IPS-11a (cell line): Measurements from ENCODE around the gene RYR3.

Experiments used
- H3K4me3 ChIP-seq: one replicate; pipeline ENCODE4 v1.5.1; 2013; ENCODE audit warnings: low read depth, low read length, control low read depth

The RYR3 gene

GRCh38 chr15:33310481-33311311 lies at the start of gene RYR3:
Gene RYR3, plus strand, starts transcription at chr15:33310967. Its CDS starts 79 bp downstream, at chr15:33311046.
- H3K4me3 ChIP-seq, result peak within 1 kb of the TSS; percentile 53

DNA sequence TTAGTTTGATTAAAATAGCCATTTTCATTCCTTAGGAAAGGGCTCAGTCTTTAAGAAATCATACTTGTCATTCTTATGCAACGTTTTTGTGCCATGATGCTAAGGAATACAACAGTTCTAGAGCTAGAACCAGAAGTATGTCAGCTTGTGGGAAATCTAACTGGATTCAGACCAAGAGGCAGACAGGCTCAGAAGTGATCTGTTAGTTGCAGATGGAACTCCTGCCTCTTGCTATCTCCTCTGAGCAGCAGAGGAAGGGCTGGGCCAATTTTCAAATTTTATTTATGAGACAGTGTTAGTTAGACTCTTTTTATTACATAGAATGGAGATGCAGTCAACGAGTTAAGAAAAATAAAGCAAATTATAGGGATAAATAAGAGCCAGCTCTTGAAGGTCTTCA lies 48.5 kb upstream of the RYR3 start:
- H3K4me3 ChIP-seq, result no peak overlapping the region

- H3K4me3 ChIP-seq, result no peak overlapping the region
Observed at GRCh38 chr15:33277689-33278088, 33.1 kb upstream of the RYR3 start.

DNA sequence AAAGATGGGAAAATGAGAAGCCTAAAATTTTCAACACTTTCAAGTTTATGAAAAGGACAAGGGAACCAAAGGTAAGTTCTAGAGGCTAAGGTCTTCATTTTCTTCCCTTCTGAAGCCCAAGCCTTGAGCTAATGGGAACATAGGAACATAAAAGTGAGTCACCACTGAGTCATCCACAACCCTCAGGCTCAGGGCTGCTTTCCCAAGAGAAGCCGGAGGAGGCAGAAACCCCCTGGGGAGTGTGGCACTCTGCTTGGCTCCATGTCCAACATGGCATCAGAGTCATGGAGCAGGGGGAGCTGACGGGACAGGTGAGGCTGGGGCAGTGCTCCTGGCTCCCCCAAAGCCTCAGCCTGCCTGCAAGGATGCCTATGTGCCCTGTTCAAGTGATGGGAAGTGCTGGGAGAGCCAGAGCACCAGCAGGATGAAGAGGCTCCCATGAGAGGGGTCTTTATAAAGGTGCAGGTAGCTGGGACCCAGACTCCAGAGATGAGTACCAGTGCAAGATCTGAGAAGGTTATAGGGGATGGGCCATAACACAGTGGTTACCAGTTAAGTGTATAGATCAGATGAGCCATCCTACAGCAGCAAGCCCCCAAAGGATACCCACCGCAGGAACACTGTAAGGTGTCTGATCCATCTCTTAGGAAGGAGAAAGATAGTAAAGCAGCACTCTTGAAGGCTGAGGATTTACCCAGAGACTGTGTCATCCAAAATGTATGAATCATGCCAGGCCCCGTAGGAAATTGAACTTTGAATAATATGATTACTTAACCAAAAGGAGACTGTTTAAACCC lies 31.8 kb upstream of the RYR3 start:
- H3K4me3 ChIP-seq, result no peak overlapping the region

DNA sequence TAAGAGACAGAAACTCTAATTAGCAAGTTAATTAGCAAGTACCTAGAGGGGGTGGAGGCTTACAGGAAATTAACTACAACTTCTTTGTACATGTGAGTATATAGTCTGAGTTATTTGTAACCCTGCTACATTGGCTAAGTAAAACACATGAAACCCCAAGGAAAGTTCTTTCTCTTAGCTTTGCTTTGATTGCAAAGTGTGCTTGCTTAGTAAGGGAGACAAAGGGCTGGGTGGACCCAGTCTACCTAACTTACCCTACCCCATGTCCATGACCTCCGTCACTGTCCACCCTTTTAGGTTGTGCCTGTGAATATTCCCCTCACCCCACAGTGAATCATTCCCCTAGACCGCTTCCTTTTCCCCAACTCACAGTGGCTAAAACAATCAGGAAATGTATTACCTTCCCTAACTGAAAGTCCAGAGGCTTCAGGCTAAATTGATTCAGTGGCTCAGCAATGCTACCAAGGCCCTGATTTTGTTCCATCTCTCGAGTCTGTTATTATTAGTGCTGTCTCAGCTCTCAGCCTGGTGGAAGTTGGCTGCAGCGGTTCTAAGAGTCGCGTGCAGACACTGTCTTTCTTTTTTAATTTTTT lies 31.1 kb upstream of the RYR3 start:
- no peak overlapping the region for H3K4me3 ChIP-seq

DNA sequence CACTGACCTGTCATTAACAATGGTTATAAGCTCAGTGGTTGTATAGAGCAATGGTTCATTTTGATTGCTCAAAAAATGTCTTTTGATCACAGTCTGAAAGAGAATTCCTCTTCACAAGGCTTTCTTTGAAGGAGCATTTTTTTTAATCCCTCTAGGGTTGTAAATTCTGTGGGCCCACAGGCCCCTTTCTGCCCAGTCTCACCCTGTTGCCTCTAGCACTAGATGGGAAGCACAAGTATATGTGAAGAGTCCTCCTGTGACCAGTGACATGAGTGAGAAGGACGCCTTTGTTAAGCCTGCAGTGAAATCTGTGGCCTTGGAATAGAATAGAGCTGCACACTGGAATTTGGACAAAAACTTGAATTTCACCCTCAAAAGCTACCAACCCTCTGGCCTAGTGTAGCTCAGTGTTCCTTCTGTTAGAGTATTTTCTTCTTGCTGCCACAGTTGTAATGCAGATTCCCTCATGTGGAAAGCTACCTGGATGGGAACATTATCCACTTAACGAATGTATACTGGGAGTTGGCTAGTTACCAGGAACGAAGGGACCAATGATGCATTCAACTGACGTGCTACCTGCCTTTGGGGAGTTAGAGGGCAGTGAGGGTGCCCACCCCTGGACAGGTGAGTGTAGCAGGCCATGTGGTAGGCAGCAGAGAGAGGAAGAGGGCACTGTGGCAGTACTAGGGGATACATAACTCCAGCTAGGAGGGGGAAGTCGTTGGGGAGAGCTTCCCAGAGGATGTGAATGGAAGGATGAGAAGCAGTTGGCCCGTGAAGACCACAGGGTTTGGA lies 28.3 kb upstream of the RYR3 start:
- no peak overlapping the region for H3K4me3 ChIP-seq

- H3K4me3 ChIP-seq, result no peak overlapping the region
Observed at GRCh38 chr15:33283576-33283975, 27.2 kb upstream of the RYR3 start.

DNA sequence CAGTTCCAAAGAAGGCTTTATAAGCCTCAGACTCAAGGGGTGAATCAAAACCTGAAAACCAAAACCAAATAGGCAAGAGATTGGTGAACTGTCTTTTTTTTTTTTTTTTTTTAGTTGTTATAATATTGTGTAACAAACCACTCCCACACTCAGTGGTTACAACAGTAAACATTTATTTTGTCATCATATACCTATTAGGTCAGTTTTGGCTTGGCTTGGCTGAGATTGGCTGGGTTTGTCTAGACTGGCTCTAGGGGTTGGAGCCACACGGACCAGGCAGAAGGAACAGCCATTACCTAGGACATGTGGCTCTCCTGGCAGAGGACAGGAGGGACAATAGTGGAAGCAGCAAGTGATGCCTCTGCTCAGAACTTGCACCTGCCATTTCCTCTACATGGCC lies 26.4 kb upstream of the RYR3 start:
- H3K4me3 ChIP-seq, result no peak overlapping the region

DNA sequence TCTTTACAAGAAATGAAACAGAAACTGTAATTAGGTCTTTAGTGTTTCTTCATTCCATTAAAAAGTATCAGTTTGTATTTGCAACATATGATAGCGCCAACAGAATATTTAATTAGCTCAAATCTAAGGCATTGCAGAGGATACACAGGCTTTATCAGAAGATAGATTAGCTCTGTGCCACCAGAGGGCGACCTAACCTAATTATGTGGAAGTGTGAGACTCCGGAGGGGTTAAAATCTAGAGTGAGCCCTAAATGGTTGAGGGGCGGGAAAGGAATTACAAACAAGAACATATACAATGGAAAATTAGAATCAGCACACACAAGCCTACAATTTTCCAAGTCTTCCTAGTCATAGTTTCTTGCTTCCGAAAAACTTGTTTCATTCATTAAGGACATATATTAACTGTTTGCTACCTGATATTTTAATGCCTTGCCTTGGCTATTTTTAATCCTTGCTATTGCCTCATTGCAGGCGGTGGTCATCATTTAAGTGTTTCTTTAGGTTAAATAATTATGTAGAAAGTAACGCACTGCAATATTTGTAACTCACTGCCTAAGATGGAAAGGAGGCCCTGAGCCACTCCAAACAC lies 18.0 kb upstream of the RYR3 start:
- no peak overlapping the region for H3K4me3 ChIP-seq

DNA sequence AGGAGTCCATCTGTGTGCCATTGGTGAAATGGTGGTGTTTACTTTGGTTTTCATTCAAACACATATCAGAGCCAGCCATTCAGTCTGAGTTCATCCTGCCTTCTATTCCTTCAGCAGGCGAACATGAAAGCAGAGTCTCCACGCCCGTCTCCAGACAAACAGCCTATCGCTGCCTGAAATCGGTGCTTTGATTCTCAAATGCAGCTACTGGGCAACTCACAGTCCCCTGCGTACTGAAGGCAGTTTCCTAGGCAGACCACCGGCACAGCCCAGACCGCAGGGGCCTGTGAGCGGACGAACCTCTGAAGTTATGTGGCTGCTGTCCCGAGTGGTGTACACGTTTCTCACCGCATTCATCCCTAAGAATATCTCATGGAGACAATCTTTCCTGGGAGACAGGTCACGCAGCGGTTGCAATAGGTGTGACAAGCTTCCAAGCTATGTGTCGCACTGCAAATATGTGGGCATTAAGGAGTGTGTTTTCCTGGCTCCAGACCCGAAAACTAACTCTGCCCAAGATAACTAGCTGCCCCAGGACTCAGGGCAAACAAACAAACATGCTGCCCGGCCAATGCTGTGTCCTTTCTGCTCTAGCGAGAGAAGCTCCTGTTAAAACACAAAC lies 16.9 kb upstream of the RYR3 start:
- no peak overlapping the region for H3K4me3 ChIP-seq

DNA sequence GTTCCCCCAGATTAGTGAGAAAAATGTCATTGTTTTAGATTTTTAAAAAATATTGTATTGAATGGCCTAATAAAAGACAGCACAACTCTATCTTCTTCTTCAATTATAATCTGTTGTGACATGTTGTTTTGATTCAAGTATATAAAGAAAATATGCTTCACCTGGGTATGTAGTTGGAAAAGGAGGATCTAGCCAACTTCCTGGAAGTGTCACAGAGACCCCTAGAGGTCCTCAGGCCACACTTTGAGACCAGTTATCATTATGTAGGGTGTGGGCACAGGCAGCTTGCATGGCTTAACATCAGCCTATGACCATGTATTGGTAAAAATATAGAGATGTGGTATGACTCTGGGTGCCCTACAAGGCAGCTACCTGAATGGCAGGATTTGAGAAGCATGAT lies 14.7 kb upstream of the RYR3 start:
- no peak overlapping the region for H3K4me3 ChIP-seq

GRCh38 chr15:33296856-33297255 lies 13.9 kb upstream of the RYR3 start:
- H3K4me3 ChIP-seq, result no peak overlapping the region

- no peak overlapping the region for H3K4me3 ChIP-seq
Observed at GRCh38 chr15:33298631-33299030, 12.1 kb upstream of the RYR3 start.

DNA sequence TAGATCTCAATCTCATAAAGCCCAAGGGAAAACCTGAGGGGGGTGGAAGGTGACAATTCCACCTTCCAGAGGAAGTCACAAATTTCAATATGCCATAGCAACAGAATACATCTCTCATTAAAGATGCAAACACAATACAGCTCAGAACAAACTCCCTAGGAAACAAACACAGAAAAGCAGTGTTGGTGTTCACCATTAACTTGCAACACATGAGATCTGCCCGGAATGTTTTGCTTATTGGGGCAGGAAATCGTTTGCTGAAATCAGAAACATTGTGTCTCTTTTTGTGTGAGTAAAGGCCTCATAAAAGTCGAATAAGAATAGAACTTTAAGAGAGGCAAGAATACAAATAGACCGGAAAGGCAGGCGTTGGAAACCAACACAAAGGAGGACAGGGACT lies 5.8 kb upstream of the RYR3 start:
- no peak overlapping the region for H3K4me3 ChIP-seq

- H3K4me3 ChIP-seq, result no peak overlapping the region
Observed at GRCh38 chr15:33309602-33310276, 1.0 kb upstream of the RYR3 start.

DNA sequence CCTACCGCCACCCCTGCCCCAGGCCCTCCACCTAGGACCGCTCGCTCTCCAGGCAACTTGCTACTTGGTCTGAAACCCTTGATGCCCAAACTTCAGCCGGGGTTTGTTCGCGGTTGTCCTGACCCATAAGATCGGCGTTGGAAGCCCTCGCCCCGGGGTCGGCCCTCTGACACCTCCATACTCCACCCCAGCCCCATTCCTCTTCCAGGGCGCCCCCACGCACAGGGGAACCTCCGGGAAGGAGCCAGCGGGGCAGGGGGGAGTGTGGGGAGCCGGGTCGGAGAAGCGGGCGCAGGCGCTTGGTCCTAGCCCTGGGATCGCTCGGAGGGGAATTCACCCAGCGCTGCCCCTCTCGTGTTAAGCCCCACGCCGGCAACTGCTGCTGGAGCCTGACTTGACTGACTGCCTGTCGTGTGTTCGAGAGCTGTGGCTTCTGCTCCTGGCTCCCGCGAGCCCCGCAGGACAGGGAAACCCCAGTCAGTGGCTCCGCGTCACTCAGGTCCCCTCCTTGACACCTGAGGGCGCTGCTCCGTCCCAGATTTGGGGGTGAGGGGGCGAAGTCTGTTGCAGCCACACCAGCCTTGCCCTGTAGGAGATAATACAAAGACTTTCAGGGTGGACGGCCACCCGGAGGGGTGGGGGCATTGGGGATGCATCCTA lies 675 bp downstream of the RYR3 start:
- peak overlapping the region; percentile 53 for H3K4me3 ChIP-seq

- no peak overlapping the region for H3K4me3 ChIP-seq
Observed at GRCh38 chr15:33313491-33313890, 2.7 kb downstream of the RYR3 start.

DNA sequence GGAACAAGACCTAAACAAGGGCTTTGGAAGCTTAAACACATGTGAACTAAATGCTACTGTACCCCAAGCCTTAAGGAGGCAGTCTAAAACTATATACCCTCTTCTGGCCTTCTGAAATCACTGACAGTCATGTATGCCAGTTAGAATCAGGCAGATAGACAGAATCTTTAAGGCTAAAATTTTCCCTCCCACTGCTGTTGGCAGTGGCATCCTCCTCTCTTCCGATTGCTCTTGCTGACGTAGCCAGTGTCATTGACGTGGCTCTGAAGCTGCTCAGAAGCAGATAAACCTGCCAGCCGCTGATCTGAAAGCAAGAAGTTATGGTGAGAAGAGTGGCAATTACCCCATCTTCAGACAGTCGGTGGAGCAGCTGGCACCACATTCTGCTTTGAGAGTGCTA lies 3.3 kb downstream of the RYR3 start:
- H3K4me3 ChIP-seq, result no peak overlapping the region

DNA sequence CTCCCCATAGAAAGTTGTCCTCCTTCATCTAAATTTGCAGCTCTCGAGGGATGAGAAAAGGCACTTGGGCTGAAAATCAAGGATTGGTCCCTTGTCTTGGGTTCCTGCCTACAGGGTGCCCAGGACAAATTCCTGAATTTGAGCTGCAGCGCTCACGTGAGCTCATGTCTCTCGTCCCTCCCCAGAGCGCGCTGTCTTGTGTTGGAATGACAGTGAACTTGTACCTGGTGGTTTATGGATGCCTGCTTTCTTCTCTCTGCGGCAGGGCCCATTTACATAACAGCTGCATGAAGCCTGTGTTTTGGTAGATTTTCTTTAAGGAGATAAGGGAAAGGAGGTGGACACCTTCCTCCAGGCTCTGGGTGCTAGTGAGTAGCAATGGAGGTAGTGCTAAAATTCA lies 4.3 kb downstream of the RYR3 start:
- no peak overlapping the region for H3K4me3 ChIP-seq
